Esophagus muscularis mucosa (tissue), 4 donors: ENCODE data around the gene ANO4. TPM values are rescaled to one million over a fixed set of nuclear protein-coding genes. Genes with fewer than 3 reads are reported as not detected.

ENCODE experiments used
- DNase-seq: peaks from one replicate; pipeline ENCODE4 v3.0.0-alpha.2; 2017; ENCODE audit errors: extremely low spot score
- H3K27ac ChIP-seq, 4 donors: fragments of 200-600 bp; sonication (generic); replicated peaks in 1 of 4; 1 replicate in 3 of 4; 2 replicates in 1 of 4; pipeline ENCODE4 v1.5.1; 2016 to 2019; ENCODE audit warnings: mild to moderate bottlenecking in 1 of 4
- H3K27me3 ChIP-seq, 4 donors: fragments of 200-600 bp; sonication (generic); one replicate each; pipeline versions ENCODE4 v1.5.1 to v1.6.0; 2016 to 2019
- H3K36me3 ChIP-seq, 4 donors: fragments of 200-600 bp; sonication (generic); one replicate each; pipeline ENCODE4 v1.5.1; 2016 to 2019
- H3K4me1 ChIP-seq, 4 donors: fragments of 200-600 bp; sonication (generic); one replicate each; pipeline ENCODE4 v1.5.1; 2016 to 2019
- H3K4me3 ChIP-seq, 4 donors: fragments of 200-600 bp; sonication (generic); 1 replicate in 2 of 4; 2 replicates in 2 of 4; pipeline ENCODE4 v1.5.1; 2016 to 2019; ENCODE audit warnings: mild to moderate bottlenecking in 4 of 4, moderate library complexity in 1 of 4
- H3K9me3 ChIP-seq, 4 donors: fragments of 200-600 bp; sonication (generic); 1 replicate in 3 of 4; 2 replicates in 1 of 4; pipeline ENCODE4 v1.5.1; 2016 to 2019
- EP300 ChIP-seq: sonication (generic); formaldehyde crosslinking; IDR thresholded peaks from one replicate; pipeline ENCODE4 v1.6.1; 2017; ENCODE audit warnings: antibody characterized with exemption
- POLR2A ChIP-seq: fragments of 450-650 bp; IDR thresholded peaks from one replicate; pipeline ENCODE4 v1.6.1; 2017; ENCODE audit warnings: antibody characterized with exemption, moderate library complexity, mild to moderate bottlenecking, low read depth
- POLR2AphosphoS5 ChIP-seq, 2 donors: sonication (generic); formaldehyde crosslinking; IDR thresholded peaks; one replicate each; pipeline ENCODE4 v1.6.1; 2017; ENCODE audit warnings: antibody characterized with exemption in 2 of 2
- WGBS: methylation state at CpG from one replicate; pipeline ENCODE4 v1.1.5; 2018; 5-methylcytosine and 5-hydroxymethylcytosine counted together
- intact Hi-C: fragments of 100-400 bp; cut with DNase I; formaldehyde crosslinking; loops from one replicate; pipeline ENCODE4 v1.15.1; 2023
- total RNA-seq, 4 donors: library from RNA; depleted of rRNA; stranded (reverse); fragments of >200 nt; gene quantifications; one replicate each; pipeline versions ENCODE4 v1.1.0 to v1.2.1, GENCODE V29; 2016
- TF ChIP-seq, protein P1 (sequence below), 3 experiments: fragments of 200-600 bp in 2 of 3; fragments of 450-650 bp in 1 of 3; sonication (generic) in 2 of 3; IDR thresholded peaks; one replicate each; pipeline ENCODE4 v1.5.1; 2017 to 2019; ENCODE audit warnings: antibody characterized with exemption in 3 of 3, mild to moderate bottlenecking in 2 of 3, moderate library complexity in 1 of 3

ANO4 gene
- total RNA-seq, 4 donors from 2014 or later: 0.06 to 0.17 TPM; not detected in 2

DNA sequence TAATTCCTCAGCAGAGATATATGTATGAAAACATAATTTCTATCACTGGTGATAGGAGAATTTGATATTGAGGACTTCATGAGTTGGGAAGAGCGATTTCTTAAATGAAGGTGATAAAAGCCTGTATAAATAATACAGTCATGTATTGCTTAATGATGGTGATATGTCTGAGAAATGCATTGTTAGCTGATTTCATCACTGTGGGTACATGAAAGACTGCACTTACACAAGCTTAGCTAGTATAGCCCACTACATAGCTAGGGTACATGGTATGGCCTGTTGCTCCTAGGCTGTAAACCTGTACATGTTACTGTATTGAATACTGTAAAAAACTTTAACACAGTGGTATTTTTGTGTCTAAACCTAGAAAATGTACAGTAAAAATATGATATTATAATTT lies 63.4 kb downstream of the ANO4 start:
- Histone ChIP-seq H3K9me3 (no peaks in the 10 kb centered on the region), H3K4me3 (no peak overlapping the region), H3K27me3 (no peaks in the 10 kb centered on the region), H3K27ac (no peak overlapping the region), H3K36me3 (no peaks in the 10 kb centered on the region), H3K4me1 (no peaks in the 10 kb centered on the region)
- no peak for DNase-seq
- WGBS: 79% methylated on average over 1 of the region's 1 CpG
- intact Hi-C loops: no loop called here
- TF ChIP-seq, protein P1, sequence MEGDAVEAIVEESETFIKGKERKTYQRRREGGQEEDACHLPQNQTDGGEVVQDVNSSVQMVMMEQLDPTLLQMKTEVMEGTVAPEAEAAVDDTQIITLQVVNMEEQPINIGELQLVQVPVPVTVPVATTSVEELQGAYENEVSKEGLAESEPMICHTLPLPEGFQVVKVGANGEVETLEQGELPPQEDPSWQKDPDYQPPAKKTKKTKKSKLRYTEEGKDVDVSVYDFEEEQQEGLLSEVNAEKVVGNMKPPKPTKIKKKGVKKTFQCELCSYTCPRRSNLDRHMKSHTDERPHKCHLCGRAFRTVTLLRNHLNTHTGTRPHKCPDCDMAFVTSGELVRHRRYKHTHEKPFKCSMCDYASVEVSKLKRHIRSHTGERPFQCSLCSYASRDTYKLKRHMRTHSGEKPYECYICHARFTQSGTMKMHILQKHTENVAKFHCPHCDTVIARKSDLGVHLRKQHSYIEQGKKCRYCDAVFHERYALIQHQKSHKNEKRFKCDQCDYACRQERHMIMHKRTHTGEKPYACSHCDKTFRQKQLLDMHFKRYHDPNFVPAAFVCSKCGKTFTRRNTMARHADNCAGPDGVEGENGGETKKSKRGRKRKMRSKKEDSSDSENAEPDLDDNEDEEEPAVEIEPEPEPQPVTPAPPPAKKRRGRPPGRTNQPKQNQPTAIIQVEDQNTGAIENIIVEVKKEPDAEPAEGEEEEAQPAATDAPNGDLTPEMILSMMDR (IDR thresholded peaks at IDR 0.05): no peak
- TF ChIP-seq POLR2AphosphoS5 (IDR thresholded peaks at IDR 0.05) (no peak), EP300 (no peak), POLR2A (no peak)

DNA sequence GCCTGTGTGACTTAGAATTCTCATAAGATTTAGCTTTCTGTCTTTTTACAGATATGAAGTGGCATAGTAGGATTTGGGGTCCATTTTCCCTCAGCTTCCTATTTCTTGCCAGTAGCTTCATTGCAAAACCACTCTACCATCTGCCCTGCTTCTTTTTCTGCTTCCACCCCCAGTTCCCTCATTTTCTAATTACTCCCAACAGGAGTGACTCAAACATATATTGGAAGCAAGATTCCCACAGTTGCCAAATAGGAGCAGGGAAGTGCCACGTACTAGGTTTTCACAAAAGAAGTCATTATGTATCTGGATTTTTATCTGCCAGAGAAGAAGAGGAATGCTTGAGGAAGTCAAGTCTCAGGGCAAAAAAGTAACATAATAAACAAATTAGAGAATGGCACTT lies 64.1 kb downstream of the ANO4 start:
- WGBS: 48% methylated on average over 1 of the region's 1 CpG
- no peak for DNase-seq
- Histone ChIP-seq H3K27ac (no peak overlapping the region), H3K4me1 (no peaks in the 10 kb centered on the region), H3K9me3 (no peaks in the 10 kb centered on the region), H3K36me3 (no peaks in the 10 kb centered on the region), H3K27me3 (no peaks in the 10 kb centered on the region), H3K4me3 (no peak overlapping the region)
- TF ChIP-seq POLR2A: no peak
- TF ChIP-seq EP300: no peak
- no peak for TF ChIP-seq POLR2AphosphoS5 (IDR thresholded peaks at IDR 0.05)
- TF ChIP-seq, protein P1 (IDR thresholded peaks at IDR 0.05): no peak
- intact Hi-C loops: no loop called here

DNA sequence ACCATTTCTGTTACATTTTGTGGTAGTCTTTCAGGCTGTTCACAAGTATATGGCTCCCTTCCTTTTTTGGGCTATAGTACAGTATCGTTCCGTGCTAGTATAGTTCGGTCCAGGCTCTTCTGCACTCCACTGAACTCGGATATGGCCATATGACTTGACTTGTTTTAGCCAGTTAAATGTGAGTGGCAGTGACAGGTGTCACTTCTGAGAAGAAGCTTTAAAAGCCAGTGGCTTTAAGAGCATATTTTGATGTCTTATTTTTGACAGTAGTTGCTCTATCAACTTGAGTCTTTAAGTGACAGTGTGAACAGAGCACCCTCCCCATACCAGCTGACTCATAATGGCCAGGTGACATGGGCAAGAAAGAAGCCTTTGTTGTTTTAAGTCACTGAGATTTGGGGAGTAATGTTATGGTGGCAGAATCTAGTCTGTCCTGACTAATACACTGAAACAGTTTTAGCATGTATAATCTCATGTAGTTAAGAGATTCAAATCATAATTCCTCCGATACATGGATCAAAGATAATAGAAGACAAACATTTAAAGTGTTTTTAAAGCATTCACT lies 64.6 kb downstream of the ANO4 start:
- 90% methylated on average over 5 of the region's 5 CpGs for WGBS
- Histone ChIP-seq H3K27ac (no peak overlapping the region), H3K27me3 (no peaks in the 10 kb centered on the region), H3K4me3 (no peak overlapping the region), H3K4me1 (no peaks in the 10 kb centered on the region), H3K36me3 (no peaks in the 10 kb centered on the region), H3K9me3 (no peaks in the 10 kb centered on the region)
- intact Hi-C loops: no loop called here
- DNase-seq: no peak
- TF ChIP-seq POLR2A (no peak), EP300 (no peak), POLR2AphosphoS5 (IDR thresholded peaks at IDR 0.05) (no peak)
- TF ChIP-seq, protein P1 (IDR thresholded peaks at IDR 0.05): no peak

DNA sequence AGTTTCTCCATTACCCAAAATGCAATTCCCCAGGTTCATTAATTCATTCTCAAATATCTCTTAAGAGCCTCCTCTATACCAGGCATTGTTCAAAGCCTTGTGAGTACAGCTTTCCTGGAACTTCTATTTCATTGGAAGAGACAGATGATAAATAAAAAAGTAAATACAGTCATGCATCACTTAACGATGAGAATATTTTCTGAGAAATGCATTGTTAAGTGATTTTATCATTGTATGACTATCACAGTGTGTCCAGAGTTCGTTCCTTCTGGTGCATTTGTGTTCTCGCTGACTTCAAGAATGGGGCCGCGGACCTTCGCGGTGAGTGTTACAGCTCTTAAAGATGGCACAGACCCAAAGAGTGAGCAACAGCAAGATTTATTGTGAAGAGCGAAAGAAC lies 66.0 kb downstream of the ANO4 start:
- 89% methylated on average over 8 of the region's 8 CpGs for WGBS
- H3K36me3 ChIP-seq: no peaks in the 10 kb centered on the region
- intact Hi-C loops: no loop called here
- TF ChIP-seq POLR2A: no peak
- no peak for TF ChIP-seq EP300
- TF ChIP-seq POLR2AphosphoS5 (IDR thresholded peaks at IDR 0.05): no peak
- TF ChIP-seq, protein P1 (IDR thresholded peaks at IDR 0.05): no peak
- H3K4me3 ChIP-seq: no peak overlapping the region
- H3K9me3 ChIP-seq: no peaks in the 10 kb centered on the region
- no peaks in the 10 kb centered on the region for H3K4me1 ChIP-seq
- no peak for DNase-seq
- H3K27ac ChIP-seq: no peak overlapping the region
- no peaks in the 10 kb centered on the region for H3K27me3 ChIP-seq

DNA sequence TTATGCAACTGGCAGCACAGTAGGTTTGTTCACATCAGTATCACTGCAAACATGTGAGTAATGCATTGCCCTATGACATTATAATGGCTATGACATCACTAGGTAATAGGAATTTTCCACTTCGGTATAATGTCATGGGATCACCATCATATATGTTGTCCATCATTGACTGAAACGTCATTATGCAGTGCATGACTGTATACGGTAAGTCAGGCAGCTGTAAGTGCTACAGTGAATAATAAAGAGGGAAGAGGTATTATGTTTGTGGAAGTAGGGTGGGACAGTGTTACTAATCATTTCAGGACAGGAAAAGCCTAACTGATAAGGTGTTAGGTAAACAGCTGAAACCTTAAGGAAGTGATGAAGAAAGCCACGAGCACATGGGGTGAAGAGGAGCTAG lies 68.1 kb downstream of the ANO4 start:
- WGBS: 55% methylated on average over 4 of the region's 4 CpGs
- intact Hi-C loops: no loop called here
- TF ChIP-seq POLR2A (no peak), EP300 (no peak), POLR2AphosphoS5 (IDR thresholded peaks at IDR 0.05) (no peak)
- TF ChIP-seq, protein P1 (IDR thresholded peaks at IDR 0.05): no peak
- Histone ChIP-seq H3K27me3 (no peaks in the 10 kb centered on the region), H3K36me3 (no peaks in the 10 kb centered on the region), H3K27ac (no peak overlapping the region), H3K9me3 (no peaks in the 10 kb centered on the region), H3K4me1 (no peaks in the 10 kb centered on the region), H3K4me3 (no peak overlapping the region)
- no peak for DNase-seq
